Measurements from ENCODE around the gene IRAK2. TPM values are rescaled to one million over a fixed set of nuclear protein-coding genes. Genes with fewer than 3 reads are reported as not detected.

Gene IRAK2
- total RNA-seq, 4 donors from 2014 or later, result 0.20 to 4.9 (median 3.4) TPM

DNA sequence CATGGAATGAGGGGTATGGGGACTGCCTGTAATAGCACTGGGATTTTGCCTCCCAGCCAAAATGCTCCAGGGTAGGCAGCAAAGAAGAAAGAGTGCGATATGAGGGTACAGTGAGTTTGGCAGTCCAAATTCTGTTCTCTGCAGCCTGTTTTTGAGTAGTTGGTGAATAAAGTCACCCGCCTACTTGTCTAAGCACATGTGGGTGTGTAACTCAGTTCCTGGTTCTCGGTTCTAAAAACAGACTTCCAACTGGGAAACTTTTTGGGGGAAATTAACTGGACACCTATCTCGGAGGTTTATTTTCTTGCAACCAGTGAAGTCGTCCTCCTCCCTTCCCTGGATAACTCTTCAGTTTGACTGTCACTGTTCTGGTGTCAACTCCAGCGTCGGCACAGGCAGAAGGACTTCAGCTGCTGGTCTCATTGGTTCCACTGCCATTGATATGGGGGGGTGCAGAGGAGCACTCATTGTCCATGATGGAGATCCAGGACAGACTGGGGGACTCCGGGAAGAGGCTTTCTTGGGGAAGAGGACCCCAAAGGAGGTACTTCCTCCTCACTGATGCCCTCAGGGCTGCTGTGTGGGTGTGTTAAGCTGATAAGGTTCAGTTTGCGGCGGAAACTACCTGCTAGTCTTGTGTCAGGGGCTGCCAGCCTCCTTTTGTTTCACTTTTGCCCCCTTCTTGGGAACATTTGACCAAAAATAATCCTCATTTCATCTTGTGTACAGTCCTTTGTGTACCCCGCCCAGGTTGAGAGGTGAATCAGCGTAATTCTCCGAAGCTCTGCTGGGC is 114.9 kb downstream of the IRAK2 start:
- Histone ChIP-seq H3K4me1 (peaks cover 0 to under 1% (median 0%) of the 10 kb centered on the region in 4 donors), H3K9me3 (no peaks in the 10 kb centered on the region), H3K27me3 (no peaks in the 10 kb centered on the region), H3K4me3 (no peak overlapping the region), H3K36me3 (peaks cover 0 to 45% (median 16%) of the 10 kb centered on the region in 4 donors), H3K27ac (no peak overlapping the region)
- DNase-seq, result no peak
- no peak for TF ChIP-seq POLR2A (IDR thresholded peaks at IDR 0.05)
- no peak for TF ChIP-seq EP300 (IDR thresholded peaks at IDR 0.05; ENCODE audit: low read depth)
- no peak for TF ChIP-seq POLR2AphosphoS5 (IDR thresholded peaks at IDR 0.05)
- TF ChIP-seq CTCF (IDR thresholded peaks at IDR 0.05), result no peak
- intact Hi-C loops (cut with DNase I; ENCODE audit: low total_unique reads), result no loop called here
- WGBS, 2 donors (ENCODE audit: low coverage in 1 of 2), result 93 to 100% methylated on average over 3 to 12 of the region's 13 CpGs
- in situ Hi-C loops (cut with MboI; ENCODE audit: low pct_ligation_motif_present in 1 of 4, low pct_unique_long_range_greater_than_20kb in 1 of 4, low sequenced_read_pairs in 3 of 4), result no loop called here

DNA sequence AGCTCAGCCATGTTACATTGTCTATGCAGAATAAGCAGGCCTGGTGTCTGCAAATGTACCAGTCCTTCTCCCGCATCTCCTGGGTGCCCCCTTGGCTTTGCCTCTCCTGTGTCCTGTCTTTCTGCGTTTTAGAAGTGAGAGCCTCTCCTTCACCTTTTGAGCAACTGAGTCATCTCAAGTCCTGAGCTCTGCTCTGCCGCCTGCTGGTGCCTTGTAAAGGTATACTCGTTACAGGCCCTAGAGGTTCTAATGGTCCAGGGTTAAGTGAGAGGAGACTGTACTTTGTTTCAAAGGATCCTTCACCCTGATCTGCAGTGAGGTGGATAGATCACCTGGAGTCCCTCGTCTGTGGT is 115.4 kb downstream of the IRAK2 start:
- in situ Hi-C loops (cut with MboI; ENCODE audit: low pct_ligation_motif_present in 1 of 4, low pct_unique_long_range_greater_than_20kb in 1 of 4, low sequenced_read_pairs in 3 of 4), result no loop called here
- intact Hi-C loops (cut with DNase I; ENCODE audit: low total_unique reads), result no loop called here
- 74 to 83% methylated on average over 4 to 5 of the region's 5 CpGs for WGBS, 2 donors (ENCODE audit: low coverage in 1 of 2)

GRCh38 chr3:10280571-10280970 is 115.9 kb downstream of the IRAK2 start:
- Histone ChIP-seq H3K9me3 (no peaks in the 10 kb centered on the region), H3K27me3 (no peaks in the 10 kb centered on the region), H3K36me3 (peaks cover 0 to 45% (median 16%) of the 10 kb centered on the region in 4 donors), H3K4me3 (no peak overlapping the region), H3K27ac (no peak overlapping the region), H3K4me1 (no peaks in the 10 kb centered on the region)
- in situ Hi-C loops (cut with MboI; ENCODE audit: low pct_ligation_motif_present in 1 of 4, low pct_unique_long_range_greater_than_20kb in 1 of 4, low sequenced_read_pairs in 3 of 4) (no loop called here), intact Hi-C loops (cut with DNase I; ENCODE audit: low total_unique reads) (no loop called here)
- no peak for DNase-seq
- WGBS, 2 donors (ENCODE audit: low coverage in 1 of 2), result 92% methylated on average over 6 of the region's 6 CpGs; no CpG with 5 or more reads in 1 of the 2 donors
- TF ChIP-seq POLR2A (IDR thresholded peaks at IDR 0.05), result no peak
- TF ChIP-seq POLR2AphosphoS5 (IDR thresholded peaks at IDR 0.05), result no peak
- no peak for TF ChIP-seq EP300 (IDR thresholded peaks at IDR 0.05; ENCODE audit: low read depth)
- no peak for TF ChIP-seq CTCF (IDR thresholded peaks at IDR 0.05)

More for the DNA sequence above, 115.4 kb downstream of the IRAK2 start:
- H3K27me3 ChIP-seq, result no peaks in the 10 kb centered on the region
- no peaks in the 10 kb centered on the region for H3K9me3 ChIP-seq
- H3K36me3 ChIP-seq, result peaks cover 0 to 45% (median 16%) of the 10 kb centered on the region in 4 donors
- no peak overlapping the region for H3K4me3 ChIP-seq
- DNase-seq, result no peak
- TF ChIP-seq POLR2A (IDR thresholded peaks at IDR 0.05) (no peak), CTCF (IDR thresholded peaks at IDR 0.05) (no peak), POLR2AphosphoS5 (IDR thresholded peaks at IDR 0.05) (no peak), EP300 (IDR thresholded peaks at IDR 0.05; ENCODE audit: low read depth) (no peak)
- H3K27ac ChIP-seq, result no peak overlapping the region
- no peaks in the 10 kb centered on the region for H3K4me1 ChIP-seq

GRCh38 chr3:10281951-10282350 is 117.2 kb downstream of the IRAK2 start:
- in situ Hi-C loops (cut with MboI; ENCODE audit: low pct_ligation_motif_present in 1 of 4, low pct_unique_long_range_greater_than_20kb in 1 of 4, low sequenced_read_pairs in 3 of 4) (no loop called here), intact Hi-C loops (cut with DNase I; ENCODE audit: low total_unique reads) (no loop called here)
- H3K4me3 ChIP-seq, result no peak overlapping the region
- 90 to 93% methylated on average over 3 to 5 of the region's 5 CpGs for WGBS, 2 donors (ENCODE audit: low coverage in 1 of 2)
- H3K27ac ChIP-seq, result no peak overlapping the region
- DNase-seq, result no peak
- H3K4me1 ChIP-seq, result no peaks in the 10 kb centered on the region
- H3K36me3 ChIP-seq, result peaks cover 0 to 39% (median 12%) of the 10 kb centered on the region in 4 donors
- H3K27me3 ChIP-seq, result no peaks in the 10 kb centered on the region
- H3K9me3 ChIP-seq, result no peaks in the 10 kb centered on the region
- TF ChIP-seq CTCF (IDR thresholded peaks at IDR 0.05) (no peak), POLR2AphosphoS5 (IDR thresholded peaks at IDR 0.05) (no peak), POLR2A (IDR thresholded peaks at IDR 0.05) (no peak), EP300 (IDR thresholded peaks at IDR 0.05; ENCODE audit: low read depth) (no peak)
